Activated B cell treated with CpG ODN at 0.5 μM for 24 hours (primary cell): Measurements from ENCODE around the gene NHSL1. TPM values are rescaled to one million over a fixed set of nuclear protein-coding genes. Genes with fewer than 3 reads are reported as not detected.
"Not testable (repeated sequence)": the region's sequence is repeated elsewhere in the genome, so short reads cannot be mapped to it uniquely, and the experiment has no call there.

Experiments
- ATAC-seq: fragments of 200-7000 bp; cut with Tn5 transposase; one replicate; pipeline ENCODE4 v1.10.0; 2021; ENCODE audit warnings: low read depth, mild to moderate bottlenecking, moderate library complexity
- CTCF ChIA-PET: fragments of 350-600 bp; sonication (Branson Sonifier 250); formaldehyde crosslinking; loops from one replicate; lab custom pipeline; 2021; ENCODE audit warnings: antibody characterized with exemption; lab: Charles Lee
- POLR2A ChIA-PET: fragments of 350-600 bp; sonication (Branson Sonifier 250); formaldehyde crosslinking; loops from one replicate; lab custom pipeline; 2021; ENCODE audit warnings: antibody characterized with exemption; lab: Charles Lee
- DNase-seq: peaks from one replicate; pipeline ENCODE4 v3.0.0; 2022
- H3K27ac Mint-ChIP-seq: one replicate; pipeline ENCODE4 v1.8.0; 2020; ENCODE audit warnings: mixed read lengths
- H3K27me3 Mint-ChIP-seq: one replicate; pipeline ENCODE4 v1.8.0; 2021; ENCODE audit warnings: mixed read lengths
- H3K36me3 Mint-ChIP-seq: one replicate; pipeline ENCODE4 v1.8.0; 2021; ENCODE audit warnings: low read depth, mixed read lengths
- H3K4me1 Mint-ChIP-seq: one replicate; pipeline ENCODE4 v1.8.0; 2021; ENCODE audit warnings: mixed read lengths
- H3K4me3 Mint-ChIP-seq: one replicate; pipeline ENCODE4 v1.8.0; 2020; ENCODE audit warnings: mild to moderate bottlenecking, mixed read lengths
- H3K9me3 Mint-ChIP-seq: one replicate; pipeline ENCODE4 v1.8.0; 2020; ENCODE audit warnings: mixed read lengths
- CTCF ChIP-seq: fragments of 200-600 bp; IDR thresholded peaks from one replicate; pipeline ENCODE4 v1.8.0; 2022; ENCODE audit warnings: antibody characterized with exemption, mild to moderate bottlenecking
- intact Hi-C: fragments of 100-400 bp; cut with micrococcal nuclease; formaldehyde crosslinking; loops from one replicate; pipeline ENCODE4 v1.15.1; 2024
- total RNA-seq: library from RNA; stranded (reverse); gene quantifications from 2 replicates; pipeline ENCODE4 v1.2.3, GENCODE V29; 2022

Gene NHSL1
- total RNA-seq, 1 donor from 2014 or later, result 1.4 TPM

DNA sequence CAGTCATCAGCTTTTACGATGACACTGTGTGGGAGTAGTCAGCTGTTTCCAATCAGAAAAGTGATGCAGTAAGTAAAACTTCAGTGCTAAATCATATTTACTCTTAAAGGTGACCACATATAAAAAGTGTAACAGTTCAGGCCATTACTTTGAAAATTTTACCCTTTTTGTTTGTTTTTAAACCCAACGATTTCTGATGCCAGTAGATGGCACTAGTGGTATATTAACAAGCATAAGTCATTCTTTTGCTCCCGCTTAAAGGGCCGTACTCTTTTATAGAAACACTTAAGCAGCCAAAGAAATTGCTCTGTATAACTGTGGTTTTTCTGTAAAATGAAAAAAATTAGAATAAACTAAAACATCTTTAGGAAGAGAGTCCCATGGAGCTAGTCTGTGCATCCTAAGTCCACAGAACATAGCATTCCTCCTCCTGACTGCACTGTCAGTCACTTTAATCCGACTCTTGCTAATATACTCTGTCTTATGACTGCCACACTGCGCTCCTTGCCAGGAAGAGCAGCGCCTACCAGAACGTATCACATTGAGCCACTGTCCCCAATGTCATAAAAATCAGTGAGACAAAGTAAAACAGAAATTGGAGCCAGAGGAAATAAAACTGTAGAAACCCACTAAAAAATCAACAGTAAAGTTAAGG is 70.2 kb downstream of the NHSL1 start:
- TF ChIP-seq CTCF, result no peak
- DNase-seq, result no peak
- POLR2A ChIA-PET, result no interaction called here

DNA sequence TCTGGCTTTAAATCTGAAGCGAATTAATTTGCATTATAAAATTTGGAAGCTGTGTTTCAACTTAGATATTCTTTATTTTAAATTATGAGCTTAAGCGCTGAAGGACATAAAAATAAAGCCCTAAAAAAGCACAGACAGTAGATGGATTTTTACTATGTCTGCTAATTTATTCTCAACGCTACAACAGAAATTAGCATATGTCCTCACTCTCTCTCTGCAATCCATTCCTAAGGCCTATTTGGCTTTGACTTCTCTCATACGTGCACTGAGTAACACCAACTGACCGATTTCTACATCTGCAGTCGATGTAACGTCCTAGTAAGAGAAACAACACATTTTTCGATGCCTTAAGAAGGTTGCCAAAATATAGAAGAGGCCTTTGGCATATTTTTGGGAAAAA is 71.6 kb downstream of the NHSL1 start:
- ChIA-PET POLR2A (interaction anchor here (0.6 kb wide), 1 partner anchor 30 kb away, joined by 3 read pairs; no protein-coding TSS in a partner anchor), CTCF (interaction anchor here (0.7 to 6.3 kb wide), 7 partner anchors 83 to 939 kb away, joined by 3 to 70 read pairs (median 4); no protein-coding TSS in a partner anchor)
- no peak overlapping the region for H3K27ac Mint-ChIP-seq
- DNase-seq (no peak), ATAC-seq (no peak)
- TF ChIP-seq CTCF, result no peak
- H3K4me1 Mint-ChIP-seq, result peaks cover 6% of the 10 kb centered on the region
- peaks cover 3% of the 10 kb centered on the region for H3K27me3 Mint-ChIP-seq
- no peak overlapping the region for H3K4me3 Mint-ChIP-seq
- H3K9me3 Mint-ChIP-seq, result no peaks in the 10 kb centered on the region
- intact Hi-C loops, result no loop called here
- no peaks in the 10 kb centered on the region for H3K36me3 Mint-ChIP-seq

More for the DNA sequence above, 70.2 kb downstream of the NHSL1 start:
- Mint-ChIP-seq H3K4me3 (no peak overlapping the region), H3K36me3 (no peaks in the 10 kb centered on the region), H3K27me3 (peaks cover 3% of the 10 kb centered on the region), H3K9me3 (no peaks in the 10 kb centered on the region), H3K27ac (no peak overlapping the region), H3K4me1 (peaks cover 6% of the 10 kb centered on the region)
- no peak for ATAC-seq
- CTCF ChIA-PET, result interaction anchor here (0.9 to 6.3 kb wide), 11 partner anchors 20 to 314 kb away, joined by 3 to 70 read pairs (median 5); no protein-coding TSS in a partner anchor
- intact Hi-C loops, result loop anchor here (1.0 kb wide), 5 partner anchors 80 to 337 kb away; no protein-coding TSS in a partner anchor

GRCh38 chr6:138426500-138427123 is 72.7 kb downstream of the NHSL1 start:
- no peak for DNase-seq
- TF ChIP-seq CTCF, result no peak
- CTCF ChIA-PET, result interaction anchor here (0.9 to 6.3 kb wide), 5 partner anchors 84 to 339 kb away, joined by 3 to 70 read pairs (median 23); no protein-coding TSS in a partner anchor
- Mint-ChIP-seq H3K9me3 (no peaks in the 10 kb centered on the region), H3K36me3 (no peaks in the 10 kb centered on the region), H3K4me3 (no peak overlapping the region), H3K27ac (no peak overlapping the region), H3K27me3 (peaks cover 3% of the 10 kb centered on the region), H3K4me1 (peaks cover 5% of the 10 kb centered on the region)
- intact Hi-C loops, result no loop called here
- POLR2A ChIA-PET, result no interaction called here
- no peak for ATAC-seq

DNA sequence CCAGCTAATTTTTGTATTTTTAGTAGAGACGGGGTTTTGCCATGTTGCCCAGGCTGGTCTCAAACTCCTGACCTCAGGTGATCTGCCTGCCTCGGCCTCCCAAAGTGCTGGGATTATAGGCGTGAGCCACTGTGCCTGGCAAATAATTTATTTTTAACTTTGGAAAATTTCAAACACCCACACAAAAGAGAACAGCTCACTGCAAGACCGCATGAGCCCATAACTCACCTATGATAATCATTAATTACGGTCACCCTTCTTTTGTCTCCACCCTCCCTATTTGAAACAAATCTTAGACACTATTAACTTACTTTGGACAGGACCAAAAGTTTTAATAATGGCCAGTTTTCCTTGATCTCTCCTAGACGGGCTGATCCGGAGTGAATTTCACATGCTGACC is 74.0 kb downstream of the NHSL1 start:
- H3K36me3 Mint-ChIP-seq, H3K4me1 Mint-ChIP-seq, H3K27ac Mint-ChIP-seq, intact Hi-C loops, ATAC-seq, H3K9me3 Mint-ChIP-seq, H3K27me3 Mint-ChIP-seq, H3K4me3 Mint-ChIP-seq, DNase-seq: not testable (repeated sequence)
- CTCF ChIA-PET, result interaction anchor here (6.3 kb wide), 1 partner anchor 85 kb away, joined by 59 read pairs; no protein-coding TSS in a partner anchor
- POLR2A ChIA-PET, result interaction anchor here (0.6 kb wide), 1 partner anchor 16 kb away, joined by 5 read pairs; no protein-coding TSS in a partner anchor

- Mint-ChIP-seq H3K36me3 (peaks cover under 1% of the 10 kb centered on the region), H3K4me3 (no peak overlapping the region), H3K4me1 (no peaks in the 10 kb centered on the region), H3K27ac (no peak overlapping the region), H3K27me3 (no peaks in the 10 kb centered on the region), H3K9me3 (no peaks in the 10 kb centered on the region)
- CTCF ChIA-PET, result no interaction called here
- ATAC-seq (no peak), DNase-seq (no peak)
- intact Hi-C loops, result no loop called here
- TF ChIP-seq CTCF, result no peak
- POLR2A ChIA-PET, result no interaction called here
These were observed 75.0 kb downstream of the NHSL1 start for GRCh38 chr6:138424004-138424904.
